K562 (cell line): Measurements from ENCODE around the gene PDE11A. TPM values are rescaled to one million over a fixed set of nuclear protein-coding genes. Genes with fewer than 3 reads are reported as not detected.
A peak's percentile ranks its signal among the peaks of the same experiment; 100 is the strongest.

Experiments used
- ARID2 ChIP-seq: fragments of 450-650 bp; IDR thresholded peaks from 2 replicates; pipeline ENCODE4 v1.6.1; 2017; ENCODE audit warnings: antibody characterized with exemption, mild to moderate bottlenecking
- ATF6 ChIP-seq: sonication (generic); formaldehyde crosslinking; IDR thresholded peaks from 2 replicates; pipeline ENCODE4 v1.4.0; 2020; ENCODE audit warnings: mild to moderate bottlenecking, missing genetic modification reagents
- CBFB ChIP-seq: sonication (generic); formaldehyde crosslinking; IDR thresholded peaks from 2 replicates; pipeline ENCODE4 v1.4.0; 2020; ENCODE audit warnings: mild to moderate bottlenecking, missing genetic modification reagents
- FOXJ3 ChIP-seq: sonication (generic); formaldehyde crosslinking; IDR thresholded peaks from 2 replicates; pipeline ENCODE4 v1.4.0; 2020; ENCODE audit warnings: mild to moderate bottlenecking, missing genetic modification reagents
- FOXO4 ChIP-seq: fragments of 450-650 bp; formaldehyde crosslinking; IDR thresholded peaks from 2 replicates; pipeline ENCODE4 v1.4.0; 2020; ENCODE audit warnings: mild to moderate bottlenecking, moderate library complexity
- HLTF ChIP-seq: fragments of 450-650 bp; IDR thresholded peaks from 2 replicates; pipeline ENCODE4 v1.6.1; 2016
- LCOR ChIP-seq: sonication (generic); formaldehyde crosslinking; IDR thresholded peaks from 2 replicates; pipeline ENCODE4 v1.8.0; 2022; ENCODE audit warnings: mild to moderate bottlenecking, missing genetic modification reagents
- NR1H2 ChIP-seq: sonication (generic); formaldehyde crosslinking; IDR thresholded peaks from 2 replicates; pipeline ENCODE4 v1.4.0; 2020; ENCODE audit warnings: mild to moderate bottlenecking, missing genetic modification reagents
- PTRF ChIP-seq: fragments of 450-650 bp; IDR thresholded peaks from 2 replicates; pipeline ENCODE4 v1.6.1; 2016; ENCODE audit warnings: mild to moderate bottlenecking, missing genetic modification characterization, missing compliant biosample characterization
- SAFB ChIP-seq: fragments of 200-400 bp; formaldehyde crosslinking; IDR thresholded peaks from 2 replicates; pipeline ENCODE4 v1.6.1; 2017; ENCODE audit warnings: low read depth, low read length, borderline replicate concordance
- TAF15 ChIP-seq: fragments of 200-400 bp; formaldehyde crosslinking; IDR thresholded peaks from 2 replicates; pipeline ENCODE4 v1.6.1; 2017; ENCODE audit warnings: mild to moderate bottlenecking, low read depth, low read length, moderate library complexity
- TARDBP ChIP-seq: fragments of 450-650 bp; IDR thresholded peaks from 2 replicates; pipeline ENCODE4 v1.6.1; 2016
- XRCC3 ChIP-seq: fragments of 450-650 bp; IDR thresholded peaks from 2 replicates; pipeline ENCODE4 v1.6.1; 2017; ENCODE audit warnings: mild to moderate bottlenecking, moderate library complexity
- ZFP36 ChIP-seq: fragments of 150-350 bp; IDR thresholded peaks from 2 replicates; pipeline ENCODE4 v1.6.1; 2018; ENCODE audit warnings: low read length, low read depth; ENCODE audit not compliant: partially characterized antibody
- ZFX ChIP-seq: sonication (generic); formaldehyde crosslinking; IDR thresholded peaks from 2 replicates; pipeline ENCODE4 v1.8.0; 2022; ENCODE audit warnings: mild to moderate bottlenecking, missing genetic modification reagents, moderate library complexity
- ZNF146 ChIP-seq: IDR thresholded peaks from one replicate; pipeline ENCODE4 v1.6.1; 2018; ENCODE audit warnings: missing compliant biosample characterization; ENCODE audit not compliant: unreplicated experiment
- ZNF445 ChIP-seq: fragments of 250-450 bp; sonication (Bioruptor Pico); IDR thresholded peaks from 2 replicates; pipeline ENCODE4 v1.4.0; 2020; ENCODE audit warnings: low read depth, mild to moderate bottlenecking, moderate library complexity
- ZNF785 ChIP-seq: fragments of 250-450 bp; sonication (Bioruptor Pico); IDR thresholded peaks from 2 replicates; pipeline ENCODE4 v1.4.0; 2020; ENCODE audit warnings: mild to moderate bottlenecking
- ZSCAN29 ChIP-seq: fragments of 450-650 bp; IDR thresholded peaks from 2 replicates; pipeline ENCODE4 v1.6.1; 2017
- ZZZ3 ChIP-seq: fragments of 450-650 bp; IDR thresholded peaks from 2 replicates; pipeline ENCODE4 v1.6.1; 2016; ENCODE audit warnings: antibody characterized with exemption, mild to moderate bottlenecking, moderate library complexity
- polyA plus RNA-seq, 8 experiments: library from polyadenylated mRNA; depleted of rRNA in 4 of 8; stranded (reverse) in 5 of 8; unstranded in 3 of 8; fragments of >200 nt; fragmentation: Nextera tagmentation in 2 of 8; fragmentation: Illumina TruSeq in 1 of 8; extraction: Ambion mirVana in 2 of 8; extraction: Trizol in 1 of 8; gene quantifications; 2 replicates each; pipeline versions ENCODE4 v1.2.1 to v1.2.3, GENCODE V29; 2011 to 2014; ENCODE audit warnings: inconsistent platforms in 1 of 8, missing spikeins in 1 of 8
- total RNA-seq, 7 experiments: library from RNA; depleted of rRNA in 6 of 7; stranded (reverse); fragments of >200 nt in 6 of 7; fragmentation: Illumina TruSeq in 2 of 7; extraction: Trizol in 2 of 7; gene quantifications; 2 replicates each; pipeline versions ENCODE4 v1.2.1 to v1.2.3, GENCODE V29; 2011 to 2021; ENCODE audit warnings: low replicate concordance in 1 of 7
- TF ChIP-seq, protein P1 (sequence below), 2 experiments: fragments of 450-650 bp in 1 of 2; sonication (generic) in 1 of 2; formaldehyde crosslinking; conservative IDR thresholded peaks; 2 replicates each; pipeline versions ENCODE4 v1.4.0 to v1.8.1; 2020 to 2022; ENCODE audit warnings: mild to moderate bottlenecking in 1 of 2, missing genetic modification reagents in 1 of 2
- TF ChIP-seq, protein P2 (sequence below): fragments of 450-650 bp; IDR thresholded peaks from 2 replicates; pipeline ENCODE4 v1.6.1; 2017; ENCODE audit warnings: mild to moderate bottlenecking, moderate library complexity
- TF ChIP-seq, protein P3 (sequence below): sonication (generic); formaldehyde crosslinking; IDR thresholded peaks from 2 replicates; pipeline ENCODE4 v1.8.0; 2022; ENCODE audit warnings: mild to moderate bottlenecking, missing genetic modification reagents

PDE11A gene
- total and polyA plus RNA-seq, 9 of the 15 experiments (the other 6 are each of a cell fraction or from before 2014, with no cell fraction given): 3.2 to 22.1 (median 5.7) TPM

- TF ChIP-seq FOXO4 (CRISPR knock-in tag): 0 out of 2 replicates have a peak, but pooled peaks have one; percentile 34
- peak; percentile 99 for TF ChIP-seq LCOR (CRISPR knock-in tag)
- TF ChIP-seq ARID2: no peak; the same call in 1 of the 2 replicates
- no peak for TF ChIP-seq PTRF (tag)
- TF ChIP-seq ATF6 (CRISPR knock-in tag): peak; percentile 85; the same call in 1 of the 2 replicates
- no peak for TF ChIP-seq TAF15
- TF ChIP-seq NR1H2 (CRISPR knock-in tag): peak; percentile 85
- peak; percentile 97 for TF ChIP-seq ZFX (CRISPR knock-in tag)
- TF ChIP-seq ZFP36: peak; percentile 13
- no peak for TF ChIP-seq ZNF445 (CRISPR knock-in tag)
- TF ChIP-seq ZSCAN29: no peak
- peak; percentile 65; the same call in 1 of the 2 replicates for TF ChIP-seq CBFB (CRISPR knock-in tag)
- TF ChIP-seq FOXJ3 (CRISPR knock-in tag): no peak
- TF ChIP-seq, protein P1, sequence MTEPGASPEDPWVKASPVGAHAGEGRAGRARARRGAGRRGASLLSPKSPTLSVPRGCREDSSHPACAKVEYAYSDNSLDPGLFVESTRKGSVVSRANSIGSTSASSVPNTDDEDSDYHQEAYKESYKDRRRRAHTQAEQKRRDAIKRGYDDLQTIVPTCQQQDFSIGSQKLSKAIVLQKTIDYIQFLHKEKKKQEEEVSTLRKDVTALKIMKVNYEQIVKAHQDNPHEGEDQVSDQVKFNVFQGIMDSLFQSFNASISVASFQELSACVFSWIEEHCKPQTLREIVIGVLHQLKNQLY (CRISPR knock-in tag; conservative IDR thresholded peaks at IDR 0.05): no peak
- TF ChIP-seq TARDBP: 0 out of 2 replicates have a peak, but pooled peaks have one; percentile 79
- no peak for TF ChIP-seq ZNF146 (CRISPR knock-in tag)
- TF ChIP-seq, protein P2, sequence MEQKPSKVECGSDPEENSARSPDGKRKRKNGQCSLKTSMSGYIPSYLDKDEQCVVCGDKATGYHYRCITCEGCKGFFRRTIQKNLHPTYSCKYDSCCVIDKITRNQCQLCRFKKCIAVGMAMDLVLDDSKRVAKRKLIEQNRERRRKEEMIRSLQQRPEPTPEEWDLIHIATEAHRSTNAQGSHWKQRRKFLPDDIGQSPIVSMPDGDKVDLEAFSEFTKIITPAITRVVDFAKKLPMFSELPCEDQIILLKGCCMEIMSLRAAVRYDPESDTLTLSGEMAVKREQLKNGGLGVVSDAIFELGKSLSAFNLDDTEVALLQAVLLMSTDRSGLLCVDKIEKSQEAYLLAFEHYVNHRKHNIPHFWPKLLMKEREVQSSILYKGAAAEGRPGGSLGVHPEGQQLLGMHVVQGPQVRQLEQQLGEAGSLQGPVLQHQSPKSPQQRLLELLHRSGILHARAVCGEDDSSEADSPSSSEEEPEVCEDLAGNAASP: no peak
- TF ChIP-seq SAFB: peak; percentile 38; the same call in 1 of the 2 replicates
- no peak for TF ChIP-seq XRCC3
- 0 out of 2 replicates have a peak, but pooled peaks have one; percentile 29 for TF ChIP-seq HLTF
- TF ChIP-seq, protein P3, sequence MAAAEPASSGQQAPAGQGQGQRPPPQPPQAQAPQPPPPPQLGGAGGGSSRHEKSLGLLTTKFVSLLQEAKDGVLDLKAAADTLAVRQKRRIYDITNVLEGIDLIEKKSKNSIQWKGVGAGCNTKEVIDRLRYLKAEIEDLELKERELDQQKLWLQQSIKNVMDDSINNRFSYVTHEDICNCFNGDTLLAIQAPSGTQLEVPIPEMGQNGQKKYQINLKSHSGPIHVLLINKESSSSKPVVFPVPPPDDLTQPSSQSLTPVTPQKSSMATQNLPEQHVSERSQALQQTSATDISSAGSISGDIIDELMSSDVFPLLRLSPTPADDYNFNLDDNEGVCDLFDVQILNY (CRISPR knock-in tag): no peak
- 0 out of 2 replicates have a peak, but pooled peaks have one; percentile 48 for TF ChIP-seq ZZZ3
- no peak for TF ChIP-seq ZNF785
Measured at GRCh38 chr2:178112202-178113152, 39.9 kb upstream of the PDE11A start, which contains the start of gene RBM45 (continued).
